ENCODE measurements around the gene ACHE.
"Not testable (repeated sequence)": the region's sequence is repeated elsewhere in the genome, so short reads cannot be mapped to it uniquely, and the experiment has no call there.

The ACHE gene

GRCh38 chr7:100860702-100861615, 34.7 kb downstream of the ACHE start:
- no peak for DNase-seq

GRCh38 chr7:100859856-100860255, 35.8 kb downstream of the ACHE start:
- no peak for DNase-seq

- DNase-seq = no peak
Observed at GRCh38 chr7:100856871-100857282, 38.8 kb downstream of the ACHE start.

GRCh38 chr7:100855515-100855914, 40.2 kb downstream of the ACHE start:
- no peak for DNase-seq

GRCh38 chr7:100854899-100855298, 40.8 kb downstream of the ACHE start:
- not testable (repeated sequence) for DNase-seq

- no peak for DNase-seq
Observed at GRCh38 chr7:100854146-100854895, 41.4 kb downstream of the ACHE start.

GRCh38 chr7:100852048-100852872, 43.4 kb downstream of the ACHE start, which contains the start of gene SLC12A9:
Gene SLC12A9, plus strand, starts transcription at chr7:100852713. Its CDS starts 1,485 bp downstream, at chr7:100854198.
- DNase-seq = peak; percentile 91 to 93

GRCh38 chr7:100847360-100847759, 48.3 kb downstream of the ACHE start:
- DNase-seq = no peak

GRCh38 chr7:100840470-100841100, 55.1 kb downstream of the ACHE start:
- DNase-seq = no peak

All from activated T-cell treated with anti-CD3 and anti-CD28 coated beads, Interleukin-2, amount 50 U/mL, for 48 hours (primary cell).